ENCODE data around the gene MUC5AC.

DNA sequence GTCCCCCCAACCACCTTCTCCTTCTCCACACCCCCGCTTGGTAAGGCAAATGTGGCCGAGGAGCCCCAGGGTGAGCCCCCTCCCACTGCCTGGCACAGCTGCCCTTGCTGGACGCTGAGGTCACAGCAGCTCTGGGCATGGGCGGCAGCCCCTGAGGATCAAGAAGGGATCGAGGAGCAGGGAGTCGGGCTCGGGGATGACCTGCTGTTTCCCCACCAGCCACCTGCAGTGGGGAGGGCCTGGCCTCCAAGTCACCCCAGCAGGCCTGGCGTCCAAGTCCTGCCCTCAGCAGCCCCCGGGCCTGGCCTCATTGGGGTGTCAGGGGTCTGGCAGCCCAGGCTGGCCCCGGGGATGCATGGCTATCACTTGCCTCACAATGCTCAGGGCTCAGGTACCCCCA, 23.7 kb downstream of the MUC5AC start:
- TF ChIP-seq, protein P1, sequence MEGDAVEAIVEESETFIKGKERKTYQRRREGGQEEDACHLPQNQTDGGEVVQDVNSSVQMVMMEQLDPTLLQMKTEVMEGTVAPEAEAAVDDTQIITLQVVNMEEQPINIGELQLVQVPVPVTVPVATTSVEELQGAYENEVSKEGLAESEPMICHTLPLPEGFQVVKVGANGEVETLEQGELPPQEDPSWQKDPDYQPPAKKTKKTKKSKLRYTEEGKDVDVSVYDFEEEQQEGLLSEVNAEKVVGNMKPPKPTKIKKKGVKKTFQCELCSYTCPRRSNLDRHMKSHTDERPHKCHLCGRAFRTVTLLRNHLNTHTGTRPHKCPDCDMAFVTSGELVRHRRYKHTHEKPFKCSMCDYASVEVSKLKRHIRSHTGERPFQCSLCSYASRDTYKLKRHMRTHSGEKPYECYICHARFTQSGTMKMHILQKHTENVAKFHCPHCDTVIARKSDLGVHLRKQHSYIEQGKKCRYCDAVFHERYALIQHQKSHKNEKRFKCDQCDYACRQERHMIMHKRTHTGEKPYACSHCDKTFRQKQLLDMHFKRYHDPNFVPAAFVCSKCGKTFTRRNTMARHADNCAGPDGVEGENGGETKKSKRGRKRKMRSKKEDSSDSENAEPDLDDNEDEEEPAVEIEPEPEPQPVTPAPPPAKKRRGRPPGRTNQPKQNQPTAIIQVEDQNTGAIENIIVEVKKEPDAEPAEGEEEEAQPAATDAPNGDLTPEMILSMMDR (IDR thresholded peaks at IDR 0.05; ENCODE audit: low read depth, low read length): no peak
- no peak for TF ChIP-seq EZH2phosphoT487 (IDR thresholded peaks at IDR 0.05; ENCODE audit: low read depth)
